Measurements from ENCODE around the gene LRRC26.
A peak's percentile ranks its signal among the peaks of the same experiment; 100 is the strongest.
"Not testable (repeated sequence)": the region's sequence is repeated elsewhere in the genome, so short reads cannot be mapped to it uniquely, and the experiment has no call there.

The LRRC26 gene

DNA sequence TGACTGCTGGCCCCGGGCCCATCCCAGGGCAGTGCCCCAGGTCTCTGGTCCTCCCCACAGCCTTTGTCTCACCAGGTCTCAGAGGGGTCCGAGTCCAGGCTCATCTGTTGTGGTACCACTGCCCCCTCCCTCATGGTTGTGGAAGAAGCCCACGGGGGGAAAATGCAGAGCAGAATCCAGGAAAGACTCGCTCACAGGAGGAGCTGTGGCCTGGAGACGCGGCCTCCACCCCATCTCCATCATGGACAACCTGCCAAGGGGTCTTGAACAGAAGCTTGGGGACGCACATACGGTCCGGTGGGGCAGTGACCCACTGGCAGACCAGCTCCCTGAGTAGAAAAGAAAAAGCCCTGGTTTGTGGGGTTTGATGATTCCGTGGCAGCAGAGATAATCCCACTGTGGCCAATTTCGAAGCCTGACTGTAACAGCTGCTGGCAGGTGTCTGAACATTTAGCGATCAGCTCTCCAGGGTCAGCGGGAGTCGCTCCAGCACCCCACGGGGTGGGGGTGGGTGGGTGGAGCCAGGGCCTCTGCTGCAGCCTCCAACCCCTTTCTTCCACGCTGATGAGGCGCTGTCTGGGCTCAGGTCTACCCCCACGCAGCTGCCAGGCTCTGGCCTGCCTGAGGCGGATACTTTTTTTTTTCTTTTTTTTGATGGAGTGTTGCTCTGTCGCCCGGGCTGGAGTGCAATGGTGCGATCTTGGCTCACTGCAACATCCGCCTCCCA, 32.8 kb downstream of the LRRC26 start:
- no peak for DNase-seq (ENCODE audit: low read depth in 2 of 2)

DNA sequence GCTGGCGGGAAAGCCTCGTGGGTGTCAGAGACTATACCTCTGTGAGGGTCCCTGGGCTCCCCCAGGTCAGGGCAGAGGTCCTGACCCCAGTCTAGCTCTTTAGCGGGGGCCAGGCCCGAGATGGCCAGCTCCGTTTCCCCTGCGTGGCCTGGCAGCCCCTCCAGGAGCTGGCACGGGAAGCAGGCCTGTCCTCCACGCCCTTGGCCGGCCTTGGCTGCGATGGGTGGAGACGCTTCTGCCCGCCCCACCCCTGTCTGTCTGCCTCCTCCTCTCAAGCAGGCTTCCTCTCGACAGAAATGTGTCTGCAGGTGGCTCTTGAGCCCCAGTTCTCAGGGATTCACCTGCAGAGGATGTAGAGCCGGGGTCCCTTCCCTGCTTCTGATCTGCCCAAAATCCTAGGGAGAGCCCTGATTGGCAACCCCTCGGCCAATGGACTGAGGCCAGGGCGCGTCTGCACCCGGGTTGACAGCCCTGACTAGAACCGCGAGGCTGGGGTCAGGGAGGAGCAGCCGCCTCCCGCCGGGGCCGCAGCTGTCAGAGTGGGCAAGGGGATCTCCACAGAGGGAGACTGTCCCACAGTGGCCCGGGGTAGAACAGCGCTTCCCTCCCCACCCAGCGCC, 33.5 kb downstream of the LRRC26 start:
- no peak for DNase-seq (ENCODE audit: low read depth in 2 of 2)

DNA sequence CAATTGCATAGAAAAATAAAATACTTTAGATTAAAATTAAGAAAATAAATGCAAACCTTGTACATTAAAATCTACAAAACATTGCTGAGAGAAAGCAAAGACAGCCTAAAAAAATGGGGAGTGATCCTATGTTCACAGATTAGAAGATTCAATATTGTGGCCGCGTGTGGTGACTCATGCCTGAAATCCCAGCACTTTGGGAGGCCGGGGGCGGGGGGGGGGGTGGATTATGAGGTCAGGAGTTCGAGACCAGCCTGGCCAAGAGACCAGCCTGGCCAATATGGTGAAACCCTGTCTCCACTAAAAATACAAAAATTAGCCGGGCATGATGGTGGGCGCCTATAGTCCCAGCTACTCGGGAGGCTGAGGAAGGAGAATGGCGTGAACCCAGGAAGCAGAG, 34.7 kb downstream of the LRRC26 start:
- not testable (repeated sequence) for DNase-seq (ENCODE audit: low read depth in 2 of 2)

DNA sequence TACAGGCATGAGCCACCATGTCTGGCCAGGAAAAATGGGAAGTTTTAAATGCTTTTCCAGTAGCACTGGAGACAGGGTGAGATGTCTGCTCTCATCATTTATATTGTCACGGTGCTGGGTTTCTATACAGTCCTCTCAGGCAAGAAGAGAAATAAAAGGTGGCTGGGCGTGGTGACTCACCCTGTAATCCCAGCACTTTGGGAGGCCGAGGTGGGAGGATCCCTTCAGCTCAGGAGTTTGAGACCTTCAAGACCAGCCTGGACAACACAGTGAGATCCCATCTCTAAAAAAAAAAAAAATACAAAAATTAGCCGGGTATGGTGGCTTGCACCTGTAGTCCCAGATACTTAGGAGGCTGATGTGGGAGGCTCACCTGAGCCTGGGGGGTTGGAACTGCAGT, 35.7 kb downstream of the LRRC26 start:
- DNase-seq (ENCODE audit: low read depth in 2 of 2): no peak

DNA sequence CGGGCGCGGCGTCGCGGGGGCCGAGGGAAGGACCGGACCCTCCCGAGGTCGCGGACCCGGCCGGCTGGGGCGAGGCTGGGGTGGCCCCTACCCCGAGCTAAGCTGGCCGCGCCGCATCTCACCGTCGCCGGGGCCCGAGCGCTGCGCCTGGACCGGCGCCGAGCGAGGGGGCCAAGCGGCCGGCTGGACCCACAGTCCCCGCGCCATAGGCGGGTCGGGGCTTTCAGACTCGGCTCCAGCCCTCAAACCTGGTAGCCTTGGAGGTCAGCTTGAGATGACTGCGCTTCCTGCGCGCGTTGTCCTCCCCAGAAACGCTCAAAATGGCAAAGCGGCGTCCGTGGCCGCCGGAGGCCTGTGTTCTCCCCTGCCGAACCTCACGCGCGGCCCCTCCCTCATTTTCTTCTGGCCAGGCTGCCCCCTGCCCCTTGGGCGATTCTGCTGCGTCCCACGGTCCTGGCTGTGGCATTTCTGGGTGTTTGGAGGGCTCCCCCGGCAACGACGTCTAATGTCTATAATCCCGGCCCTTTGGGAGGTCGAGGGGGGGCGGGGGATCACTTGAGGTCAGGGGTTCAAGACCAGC, 39.6 kb downstream of the LRRC26 start:
- DNase-seq (ENCODE audit: low read depth in 2 of 2): no peak

DNA sequence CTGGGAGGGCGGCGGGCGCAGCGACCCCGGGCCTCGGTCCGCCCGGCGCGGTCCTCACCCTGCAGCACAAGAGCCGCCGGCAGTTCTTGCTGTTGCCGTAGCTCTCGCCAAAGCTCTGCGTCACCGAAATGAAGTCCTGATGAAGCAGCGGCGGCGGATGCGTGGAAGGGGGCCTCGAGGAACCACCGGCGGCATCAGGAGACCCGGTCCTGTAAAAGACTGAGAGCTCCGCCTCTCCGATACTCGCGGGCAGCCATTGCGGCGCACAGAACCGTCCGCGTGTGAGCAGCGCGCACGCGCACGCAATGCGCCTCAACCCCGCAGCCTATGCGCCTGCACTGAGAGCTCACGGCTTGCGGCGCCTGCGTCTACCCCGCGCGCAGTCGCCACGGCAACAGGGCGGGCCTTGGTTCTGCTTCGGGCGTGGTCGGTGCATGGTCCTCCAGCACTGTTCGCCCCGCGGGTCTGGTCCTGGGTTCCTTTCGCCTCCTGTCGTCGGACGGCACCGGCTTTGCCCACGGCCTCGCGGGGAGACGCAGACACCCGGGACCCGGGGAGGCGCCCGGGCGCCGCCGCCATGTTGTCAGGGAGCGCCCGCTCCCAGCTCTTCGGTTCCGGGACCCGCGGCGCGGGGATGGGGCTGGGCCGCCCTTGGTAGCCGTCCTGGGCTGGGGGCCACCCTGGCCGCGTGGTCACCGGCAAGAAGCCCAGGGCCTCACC, 40.2 kb downstream of the LRRC26 start:
- DNase-seq (ENCODE audit: low read depth in 2 of 2): peak; percentile 85

DNA sequence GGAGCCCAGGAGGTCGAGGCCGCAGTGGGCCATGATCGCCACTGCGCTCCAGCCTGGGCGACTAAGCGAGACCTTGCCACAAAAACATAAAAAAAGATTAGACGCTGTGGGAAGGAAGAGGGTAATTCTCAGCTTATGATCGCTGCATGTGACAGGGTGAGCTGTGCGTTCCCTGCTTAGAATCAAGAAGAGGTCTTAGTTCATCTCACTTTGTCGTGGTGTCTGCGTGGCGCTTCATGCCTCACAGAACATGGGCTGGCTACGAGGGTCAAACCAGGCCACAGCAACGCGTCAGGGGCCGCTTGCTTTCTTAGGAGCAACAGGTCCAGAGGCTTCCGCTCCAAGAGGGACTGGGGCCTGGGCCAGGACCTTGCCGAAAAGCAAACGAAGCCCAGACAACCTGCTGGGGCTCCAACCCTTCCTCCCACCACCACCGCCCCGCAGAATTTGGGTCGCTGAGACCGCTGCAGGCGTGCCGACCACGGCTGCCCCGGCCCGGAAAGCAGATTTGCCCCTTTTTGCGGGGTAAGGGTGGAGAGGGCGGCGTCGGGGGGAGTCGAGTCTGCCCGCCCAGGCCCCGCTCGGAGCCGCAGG, 40.9 kb downstream of the LRRC26 start:
- DNase-seq (ENCODE audit: low read depth in 2 of 2): no peak

DNA sequence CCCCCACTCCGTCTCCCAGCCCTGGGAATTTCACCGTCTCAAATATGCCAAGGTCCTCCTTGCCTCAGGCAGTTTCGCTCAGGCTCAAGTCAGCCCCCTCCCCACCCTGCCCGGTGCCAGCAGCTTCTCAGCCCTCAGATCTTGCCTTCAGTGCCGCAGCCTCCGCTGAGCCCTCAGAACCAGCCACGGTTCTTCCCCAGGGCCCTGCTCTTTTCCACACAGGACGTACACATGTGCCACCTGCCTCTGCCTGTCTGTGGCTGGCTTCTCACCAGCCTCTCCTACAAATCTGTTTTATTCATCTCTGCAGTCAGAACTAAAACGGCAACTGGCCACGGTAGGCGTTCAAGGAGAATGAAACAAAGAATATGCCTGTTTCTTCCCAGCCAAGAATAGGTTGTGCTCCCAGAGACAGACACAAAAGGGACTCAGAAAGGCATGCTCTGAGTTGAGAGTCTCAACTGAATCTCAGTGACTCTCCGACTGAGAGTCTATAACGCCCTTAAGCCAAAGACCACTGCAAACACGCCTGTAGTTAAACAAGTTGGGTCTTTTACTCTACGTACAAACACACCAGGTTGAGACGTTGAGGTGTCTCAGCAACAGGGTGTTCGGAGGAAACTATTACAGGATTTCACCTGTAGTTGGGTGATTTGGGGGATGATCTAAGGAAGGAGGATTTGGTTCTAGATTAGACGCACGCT, 41.5 kb downstream of the LRRC26 start:
- no peak for DNase-seq (ENCODE audit: low read depth in 2 of 2)

DNA sequence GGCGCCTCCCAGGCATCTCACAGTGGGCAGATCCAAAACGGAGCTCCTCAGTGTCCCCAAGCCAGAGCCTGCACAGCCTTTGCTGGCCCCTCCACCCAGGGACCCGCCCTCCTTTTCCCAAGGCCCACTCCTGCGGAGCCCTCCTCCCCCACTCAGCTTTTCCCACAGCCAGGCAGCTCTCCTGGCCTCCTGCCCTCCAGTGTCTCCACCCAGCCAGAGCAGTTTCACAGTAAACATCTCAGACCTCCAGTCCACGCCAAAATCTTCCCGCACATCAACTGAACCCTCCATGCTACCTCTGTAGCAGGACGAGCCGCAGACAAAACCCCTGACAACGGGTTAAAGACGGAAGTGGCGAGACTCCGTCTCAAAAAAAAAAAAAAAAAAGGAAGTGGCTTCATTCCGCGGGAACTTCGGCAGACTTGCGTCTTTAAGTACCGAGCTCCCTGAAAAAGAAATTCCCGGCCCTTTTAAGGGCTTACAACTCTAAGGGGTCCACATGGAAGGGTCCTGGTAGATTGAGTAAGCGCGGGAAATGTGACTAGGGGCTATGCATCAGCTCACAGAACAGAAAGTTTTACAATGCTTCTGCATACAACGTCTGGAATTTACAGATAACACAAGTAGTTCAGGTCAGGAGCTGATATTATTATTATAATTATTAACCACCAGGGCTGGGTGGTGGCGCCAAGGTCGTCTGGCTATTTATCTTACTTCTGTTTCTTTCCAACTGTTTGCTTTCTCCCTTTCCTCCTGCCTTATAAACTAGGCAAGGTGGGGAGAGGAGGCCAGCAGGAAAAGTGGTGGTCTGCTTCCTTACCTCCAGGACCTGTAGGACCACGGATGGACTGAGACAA, 42.3 kb downstream of the LRRC26 start:
- no peak for DNase-seq (ENCODE audit: low read depth in 2 of 2)

DNA sequence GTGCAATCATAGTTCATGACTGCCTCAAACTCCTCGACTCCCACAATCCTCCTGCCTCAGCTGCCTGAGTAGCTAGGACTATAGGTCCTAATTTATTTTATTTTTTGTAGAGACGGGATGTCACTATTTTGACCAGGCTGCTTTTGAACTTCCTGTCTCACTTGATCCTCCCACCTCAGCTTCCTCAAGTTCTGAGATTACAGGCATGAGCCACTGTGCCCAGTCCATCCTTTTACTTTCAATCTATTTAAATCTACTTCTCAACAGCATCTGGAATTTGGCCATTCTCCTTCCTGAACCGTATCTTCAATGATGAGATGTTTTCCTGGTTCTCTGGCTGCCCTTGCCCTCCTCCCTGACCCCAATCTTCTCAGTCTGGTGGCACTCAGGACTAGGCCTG, 43.1 kb downstream of the LRRC26 start:
- DNase-seq (ENCODE audit: low read depth in 2 of 2): no peak

DNA sequence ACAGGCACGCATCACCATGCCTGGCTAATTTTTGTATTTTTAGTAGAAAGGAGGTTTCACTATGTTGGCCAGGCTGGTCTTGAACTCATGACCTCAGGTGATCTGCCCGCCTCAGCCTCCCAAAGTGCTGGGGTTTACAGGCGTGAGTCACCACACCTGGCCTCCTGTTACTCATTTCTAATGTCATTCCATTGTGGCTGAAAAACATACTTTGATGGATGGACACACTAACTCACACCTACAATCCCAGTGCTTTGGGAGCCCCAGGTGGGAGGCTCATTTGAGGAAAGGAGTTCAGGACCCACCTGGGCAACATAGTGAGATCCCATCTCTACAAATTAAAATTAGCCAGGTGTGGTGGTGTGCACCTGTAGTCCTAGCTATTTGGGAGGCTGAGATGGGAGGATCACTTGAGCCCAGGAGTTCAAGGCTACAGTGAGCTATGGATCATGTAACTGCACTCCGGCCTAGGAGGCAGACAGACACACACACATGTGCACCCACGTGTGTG, 45.8 kb downstream of the LRRC26 start:
- not testable (repeated sequence) for DNase-seq (ENCODE audit: low read depth in 2 of 2)

DNA sequence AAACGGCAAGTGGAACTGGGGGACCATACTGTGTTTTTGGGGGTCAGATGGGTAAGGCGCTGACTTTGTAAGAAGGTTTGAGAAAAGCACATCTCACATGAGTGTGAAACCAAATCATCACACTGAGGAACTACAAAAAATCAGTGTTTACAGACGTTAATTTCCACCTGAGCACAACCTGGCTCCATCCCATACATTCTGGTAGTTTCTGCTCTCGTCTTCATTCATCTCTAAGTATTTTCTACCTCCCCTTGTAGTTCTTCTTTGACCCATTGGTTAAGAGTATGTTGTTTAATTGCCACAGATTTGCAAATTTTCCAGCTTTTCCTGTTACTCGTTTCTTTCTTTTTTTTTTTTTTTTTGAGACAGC, 46.4 kb downstream of the LRRC26 start:
- DNase-seq (ENCODE audit: low read depth in 2 of 2): no peak

DNA sequence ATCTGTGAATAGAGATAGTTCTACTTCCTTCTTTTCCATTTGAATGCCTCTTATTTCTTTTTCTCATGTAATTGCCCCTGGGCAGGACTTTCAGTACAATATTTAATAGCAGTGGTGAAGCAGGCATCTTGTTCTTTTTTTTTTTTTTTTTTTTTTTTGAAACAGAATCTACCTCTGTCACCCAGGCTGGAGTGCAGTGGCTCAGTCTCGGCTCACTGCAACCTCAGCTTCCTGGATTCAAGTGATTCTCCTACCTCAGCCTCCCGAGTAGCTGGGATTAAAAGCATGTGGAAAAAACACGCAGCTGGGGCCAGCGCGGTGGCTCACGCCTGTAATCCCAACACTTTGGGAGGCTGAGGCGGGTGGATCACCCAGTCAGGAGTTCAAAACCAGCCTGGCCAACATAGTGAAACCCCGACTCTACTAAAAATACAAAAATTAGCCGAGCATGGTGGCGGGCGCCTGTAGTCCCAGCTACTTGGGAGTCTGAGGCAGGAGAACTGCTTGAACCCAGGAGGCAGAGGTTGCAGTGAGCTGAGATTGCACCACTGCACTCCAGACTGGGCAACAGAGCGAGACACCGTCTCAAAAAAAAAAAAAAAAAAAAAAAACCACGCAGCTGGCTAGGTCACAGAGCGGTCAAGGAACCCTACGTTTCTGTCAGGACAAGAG, 46.9 kb downstream of the LRRC26 start:
- DNase-seq (ENCODE audit: low read depth in 2 of 2): not testable (repeated sequence)

DNA sequence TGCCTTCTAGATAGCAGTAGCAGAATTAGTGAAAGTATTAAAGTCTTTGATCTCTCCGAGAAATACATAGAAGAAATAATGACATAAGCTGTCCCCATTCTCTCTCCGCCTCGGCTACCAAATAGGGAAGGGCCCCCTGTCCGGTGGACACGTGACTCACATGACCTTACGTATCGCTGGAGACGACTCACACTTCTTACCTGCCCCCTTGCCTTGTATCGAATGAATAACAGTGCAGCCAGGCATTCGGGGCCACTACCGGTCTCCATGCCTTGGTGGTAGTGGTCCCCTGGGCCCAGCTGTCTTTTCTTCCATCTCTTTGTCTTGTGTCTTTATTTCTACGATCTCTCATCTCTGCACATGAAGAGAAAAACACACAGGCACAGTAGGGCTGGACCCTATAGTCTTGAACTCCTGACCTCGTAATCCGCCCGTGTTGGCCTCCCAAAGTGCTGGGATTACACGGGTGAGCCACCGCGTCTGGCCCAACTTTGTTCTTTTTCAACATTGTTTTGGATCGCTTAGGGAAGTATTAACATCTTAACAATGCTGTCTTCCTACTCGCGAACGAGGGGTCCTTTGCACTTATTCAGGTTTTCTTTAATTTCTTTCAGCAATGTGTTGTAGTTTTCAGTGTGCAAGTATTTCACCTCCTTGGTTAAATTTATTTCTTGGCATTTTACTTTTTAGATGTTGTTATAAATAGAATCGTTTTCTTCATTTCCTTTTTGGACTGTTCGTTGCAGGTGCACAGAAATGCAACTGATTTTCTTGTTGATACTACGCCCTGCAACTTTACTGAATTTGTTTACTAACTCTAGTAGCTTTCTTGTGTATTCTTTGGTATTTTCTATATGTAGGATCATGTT, 47.7 kb downstream of the LRRC26 start:
- DNase-seq (ENCODE audit: low read depth in 2 of 2): not testable (repeated sequence)

All from stimulated activated CD8-positive, alpha-beta memory T cell treated with anti-CD3 and anti-CD28 coated beads, Interleukin-2, amount 100 ng/mL, for 48 hours (primary cell).